ENCODE data around the gene FN1.

The FN1 gene

GRCh38 chr2:215466097-215466909 lies 30.4 kb upstream of the FN1 start:
- no peak for DNase-seq (ENCODE audit: insufficient read length, low spot score)
- TF ChIP-seq, protein P1, sequence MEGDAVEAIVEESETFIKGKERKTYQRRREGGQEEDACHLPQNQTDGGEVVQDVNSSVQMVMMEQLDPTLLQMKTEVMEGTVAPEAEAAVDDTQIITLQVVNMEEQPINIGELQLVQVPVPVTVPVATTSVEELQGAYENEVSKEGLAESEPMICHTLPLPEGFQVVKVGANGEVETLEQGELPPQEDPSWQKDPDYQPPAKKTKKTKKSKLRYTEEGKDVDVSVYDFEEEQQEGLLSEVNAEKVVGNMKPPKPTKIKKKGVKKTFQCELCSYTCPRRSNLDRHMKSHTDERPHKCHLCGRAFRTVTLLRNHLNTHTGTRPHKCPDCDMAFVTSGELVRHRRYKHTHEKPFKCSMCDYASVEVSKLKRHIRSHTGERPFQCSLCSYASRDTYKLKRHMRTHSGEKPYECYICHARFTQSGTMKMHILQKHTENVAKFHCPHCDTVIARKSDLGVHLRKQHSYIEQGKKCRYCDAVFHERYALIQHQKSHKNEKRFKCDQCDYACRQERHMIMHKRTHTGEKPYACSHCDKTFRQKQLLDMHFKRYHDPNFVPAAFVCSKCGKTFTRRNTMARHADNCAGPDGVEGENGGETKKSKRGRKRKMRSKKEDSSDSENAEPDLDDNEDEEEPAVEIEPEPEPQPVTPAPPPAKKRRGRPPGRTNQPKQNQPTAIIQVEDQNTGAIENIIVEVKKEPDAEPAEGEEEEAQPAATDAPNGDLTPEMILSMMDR (IDR thresholded peaks at IDR 0.05; ENCODE audit: insufficient read depth, missing control alignments): no peak
- FAIRE-seq: no peak

DNA sequence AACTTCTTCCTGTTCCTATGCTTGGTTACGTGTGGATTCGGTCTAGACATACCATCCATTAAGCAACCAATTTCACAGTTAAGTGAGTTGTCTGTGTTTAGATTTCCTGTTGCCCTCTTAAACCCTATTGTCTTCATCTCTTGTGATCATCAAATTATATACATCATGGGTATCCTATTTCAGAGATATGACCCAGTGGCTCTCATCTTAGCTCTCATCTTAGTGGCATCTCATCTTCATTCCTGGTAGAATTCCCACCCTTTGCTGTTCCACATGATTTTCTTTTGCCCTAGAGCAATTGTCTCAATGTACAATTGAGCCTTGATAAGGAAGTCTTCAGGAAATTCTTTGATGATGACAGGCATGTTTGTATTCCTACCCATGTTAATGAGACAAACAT lies 29.4 kb upstream of the FN1 start:
- TF ChIP-seq, protein P1 (IDR thresholded peaks at IDR 0.05; ENCODE audit: insufficient read depth, missing control alignments): no peak
- DNase-seq (ENCODE audit: insufficient read length, low spot score) (no peak), FAIRE-seq (no peak)

GRCh38 chr2:215461836-215462532 lies 26.1 kb upstream of the FN1 start:
- DNase-seq (ENCODE audit: insufficient read length, low spot score) (no peak), FAIRE-seq (no peak)
- TF ChIP-seq, protein P1 (IDR thresholded peaks at IDR 0.05; ENCODE audit: insufficient read depth, missing control alignments): no peak

DNA sequence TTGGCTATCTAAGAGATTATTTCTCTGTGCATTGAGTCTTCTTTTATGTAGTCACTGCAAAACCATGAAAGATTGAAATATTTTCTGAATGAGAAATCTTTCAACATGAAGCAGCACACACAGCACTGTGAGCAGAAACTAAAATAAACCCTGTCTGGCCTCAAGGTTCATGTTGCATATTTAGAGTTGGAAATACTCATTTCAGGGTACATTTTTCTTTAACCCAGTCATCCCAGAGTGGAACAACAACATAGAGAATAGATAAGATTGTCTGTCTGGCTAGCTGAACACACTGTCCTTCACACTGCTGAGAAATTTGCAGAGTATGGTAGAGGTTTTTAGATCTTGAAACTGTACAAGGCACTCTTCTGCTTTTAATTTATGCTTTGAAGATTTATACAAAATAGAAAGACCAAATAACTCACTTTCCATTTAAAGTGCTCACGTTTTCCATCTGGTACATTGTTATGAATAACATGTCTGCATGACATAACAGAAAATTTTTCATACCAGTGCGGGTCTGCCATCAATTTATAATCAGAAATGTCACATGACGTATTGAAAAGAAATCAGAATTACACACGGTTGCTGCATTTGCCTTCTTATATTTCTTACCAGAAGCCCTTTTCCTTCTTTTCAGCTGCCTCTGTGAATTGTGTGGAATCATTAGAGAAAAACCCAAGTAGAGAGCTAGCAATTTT lies 25.0 kb upstream of the FN1 start:
- TF ChIP-seq, protein P1 (IDR thresholded peaks at IDR 0.05; ENCODE audit: insufficient read depth, missing control alignments): no peak
- no peak for DNase-seq (ENCODE audit: insufficient read length, low spot score)
- no peak for FAIRE-seq

DNA sequence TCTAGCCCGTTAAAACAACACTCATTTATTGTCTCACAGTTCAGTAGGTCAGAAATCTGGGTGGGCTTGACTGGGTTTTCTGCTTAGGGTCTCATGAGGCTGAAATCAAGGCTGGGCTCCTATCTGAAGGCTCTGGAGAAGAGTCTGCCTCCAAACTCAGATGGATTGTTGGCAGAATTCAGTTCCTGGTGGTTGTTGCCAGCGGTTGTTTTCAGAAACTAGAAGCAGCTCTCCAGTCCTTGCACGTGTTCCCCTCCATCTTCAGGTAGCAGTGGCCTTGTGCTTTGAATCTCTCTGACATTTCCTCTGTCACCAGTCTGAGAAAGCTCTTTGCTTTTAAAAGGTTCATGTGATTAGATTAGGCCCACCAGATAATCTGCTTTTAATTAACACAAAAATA lies 20.1 kb upstream of the FN1 start:
- TF ChIP-seq, protein P1 (IDR thresholded peaks at IDR 0.05; ENCODE audit: insufficient read depth, missing control alignments): no peak
- DNase-seq (ENCODE audit: insufficient read length, low spot score) (no peak), FAIRE-seq (no peak)

GRCh38 chr2:215454519-215455246 lies 18.8 kb upstream of the FN1 start:
- FAIRE-seq (peak; percentile 69), DNase-seq (ENCODE audit: insufficient read length, low spot score) (no peak)
- TF ChIP-seq, protein P1 (IDR thresholded peaks at IDR 0.05; ENCODE audit: insufficient read depth, missing control alignments): peak; percentile 74
